Measurements from ENCODE around the gene CDC123.

- TF ChIP-seq CTCF (IDR thresholded peaks at IDR 0.05; ENCODE audit: insufficient read depth, low read depth, low read length) (no peak), EZH2 (IDR thresholded peaks at IDR 0.05; ENCODE audit: insufficient read depth, low read length) (no peak)
Observed at GRCh38 chr10:12228851-12229250, 32.9 kb downstream of the CDC123 start.

Data from astrocyte (in vitro differentiated cells and primary cell).